GM18951 (cell line): ENCODE measurements around the gene RERGL.
"Not testable (repeated sequence)": the region's sequence is repeated elsewhere in the genome, so short reads cannot be mapped to it uniquely, and the experiment has no call there.

Experiments used
- POLR2A ChIP-seq: IDR thresholded peaks from 4 replicates; pipeline ENCODE4 v1.6.1; 2011; ENCODE audit warnings: mild to moderate bottlenecking; ENCODE audit not compliant: insufficient read length, insufficient read depth; ENCODE audit errors: extremely low read depth
- in situ Hi-C: fragments of 300-500 bp; cut with MboI; formaldehyde crosslinking; loops from one replicate; pipeline ENCODE4 v1.12.0; 2022; ENCODE audit warnings: low sequenced_read_pairs, mixed read lengths, inconsistent platforms; ENCODE audit not compliant: unreplicated experiment

RERGL gene

GRCh38 chr12:18071336-18071735 is 18.7 kb downstream of the RERGL start:
- in situ Hi-C loops: no loop called here
- TF ChIP-seq POLR2A: no peak

- in situ Hi-C loops: no loop called here
- TF ChIP-seq POLR2A: no peak
Observed at GRCh38 chr12:18068355-18068754, 21.6 kb downstream of the RERGL start.

DNA sequence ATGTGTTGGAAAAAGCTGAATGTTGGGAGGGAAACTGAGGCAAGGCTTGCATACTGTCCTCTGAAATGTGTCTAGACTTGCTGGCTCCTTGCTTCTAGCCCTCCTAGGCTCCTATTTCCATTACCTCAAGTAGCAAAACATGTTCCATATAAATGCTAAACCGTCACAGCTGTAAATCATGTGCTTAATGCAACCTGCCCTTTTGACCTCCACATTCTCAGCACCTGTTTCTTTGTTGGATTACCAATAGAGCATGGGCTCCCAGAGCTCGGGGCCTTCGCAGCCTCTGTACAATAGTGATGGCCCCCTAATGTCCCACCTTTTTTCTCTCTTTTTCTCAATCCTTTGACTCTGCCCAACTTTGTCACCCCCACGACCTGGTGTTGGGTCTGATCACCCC is 23.3 kb downstream of the RERGL start:
- in situ Hi-C loops: no loop called here
- TF ChIP-seq POLR2A: no peak

GRCh38 chr12:18062867-18063266 is 27.1 kb downstream of the RERGL start:
- in situ Hi-C loops: not testable (repeated sequence)

DNA sequence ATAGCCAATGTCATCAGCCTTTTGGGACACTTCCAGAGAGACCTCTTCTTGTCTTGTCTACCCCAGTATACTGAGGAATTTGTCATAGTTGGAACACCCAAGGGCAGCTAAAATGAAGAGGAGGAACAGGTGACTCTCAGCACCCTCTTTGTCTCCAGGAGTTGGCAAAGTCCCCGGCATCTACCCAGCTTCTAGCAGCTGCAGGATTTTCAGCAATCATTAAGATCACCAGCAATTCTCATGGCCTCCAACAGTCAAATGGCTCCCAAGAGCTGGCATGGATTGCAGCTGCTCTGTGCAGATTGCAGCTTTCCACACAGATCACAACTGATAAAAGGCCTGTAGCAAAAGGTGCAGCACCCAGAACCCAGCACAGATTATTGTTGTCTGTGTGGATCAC is 32.9 kb downstream of the RERGL start:
- in situ Hi-C loops: no loop called here
- TF ChIP-seq POLR2A: no peak

- in situ Hi-C loops: no loop called here
- no peak for TF ChIP-seq POLR2A
Observed at GRCh38 chr12:18054925-18055619, 34.9 kb downstream of the RERGL start.

GRCh38 chr12:18045446-18045992 is 44.5 kb downstream of the RERGL start:
- in situ Hi-C loops: no loop called here
- no peak for TF ChIP-seq POLR2A

GRCh38 chr12:18040060-18040742 is 49.8 kb downstream of the RERGL start:
- in situ Hi-C loops: not testable (repeated sequence)
